Muscle layer of colon (tissue), 2 donors: Measurements from ENCODE around the gene SNX18.

Experiments
- H3K27ac ChIP-seq: one replicate; pipeline ENCODE4 v1.7.0; 2013; ENCODE audit warnings: low read depth, mild to moderate bottlenecking, low read length, moderate library complexity
- H3K27me3 ChIP-seq, 2 donors: one replicate each; pipeline ENCODE4 v1.7.0; 2013; ENCODE audit warnings: low read length in 2 of 2, mild to moderate bottlenecking in 2 of 2; ENCODE audit not compliant: insufficient read depth in 2 of 2, control insufficient read depth in 1 of 2
- H3K36me3 ChIP-seq: one replicate; pipeline ENCODE4 v1.7.0; 2013; ENCODE audit warnings: mild to moderate bottlenecking, low read length; ENCODE audit not compliant: insufficient read depth
- H3K4me1 ChIP-seq: one replicate; pipeline ENCODE4 v1.7.0; 2013; ENCODE audit warnings: mild to moderate bottlenecking, low read length; ENCODE audit not compliant: insufficient read depth
- H3K4me3 ChIP-seq, 2 donors: one replicate each; pipeline ENCODE4 v1.7.0; 2013; ENCODE audit warnings: low read length in 2 of 2, low read depth in 1 of 2, mild to moderate bottlenecking in 1 of 2, moderate library complexity in 1 of 2
- H3K9ac ChIP-seq: one replicate; pipeline ENCODE4 v1.7.0; 2013; ENCODE audit warnings: low read length
- H3K9me3 ChIP-seq: one replicate; pipeline ENCODE4 v1.7.0; 2013; ENCODE audit warnings: mild to moderate bottlenecking, low read length
- donor health status: abdominal sarcoma.
- donor health status: Adenocarcinoma of cecum.

SNX18 gene

GRCh38 chr5:54593779-54594178 lies 76.2 kb downstream of the SNX18 start:
- Histone ChIP-seq H3K4me3 (no peak overlapping the region), H3K9me3 (no peaks in the 10 kb centered on the region), H3K27me3 (no peaks in the 10 kb centered on the region), H3K27ac (no peak overlapping the region), H3K36me3 (no peaks in the 10 kb centered on the region), H3K9ac (no peak overlapping the region), H3K4me1 (no peaks in the 10 kb centered on the region)

GRCh38 chr5:54594181-54594580 lies 76.6 kb downstream of the SNX18 start:
- H3K27ac ChIP-seq, result no peak overlapping the region
- no peak overlapping the region for H3K9ac ChIP-seq
- H3K27me3 ChIP-seq, result no peaks in the 10 kb centered on the region

GRCh38 chr5:54595721-54596120 lies 78.2 kb downstream of the SNX18 start:
- Histone ChIP-seq H3K36me3 (no peaks in the 10 kb centered on the region), H3K27me3 (no peaks in the 10 kb centered on the region), H3K27ac (no peak overlapping the region), H3K9ac (no peak overlapping the region), H3K4me1 (no peaks in the 10 kb centered on the region), H3K9me3 (no peaks in the 10 kb centered on the region), H3K4me3 (no peak overlapping the region)

More at GRCh38 chr5:54594181-54594580, 76.6 kb downstream of the SNX18 start:
- Histone ChIP-seq H3K4me3 (no peak overlapping the region), H3K36me3 (no peaks in the 10 kb centered on the region), H3K4me1 (no peaks in the 10 kb centered on the region), H3K9me3 (no peaks in the 10 kb centered on the region)
